ENCODE data around the gene FOXL2NB.

DNA sequence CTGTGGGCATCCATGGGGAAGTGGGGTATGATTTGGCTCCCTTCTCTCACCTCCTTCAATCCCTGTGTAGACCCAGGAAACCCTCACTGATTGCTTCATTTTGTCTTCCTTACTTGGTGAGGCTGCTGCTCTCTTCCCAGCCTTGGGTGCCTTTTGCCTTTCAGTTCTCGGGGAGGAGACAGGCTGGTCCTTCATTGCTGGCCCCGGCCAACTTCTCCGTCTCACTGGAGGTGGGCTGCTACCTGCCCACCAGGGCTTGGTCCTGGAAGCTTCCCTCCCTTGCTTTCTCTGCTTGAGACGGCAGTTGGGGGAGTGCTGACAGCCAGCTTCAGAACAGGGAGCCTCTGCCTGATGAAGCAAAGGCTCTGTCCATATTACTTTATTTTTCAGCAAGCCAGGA, 4.7 kb upstream of the FOXL2NB start:
- TF ChIP-seq, protein P1, sequence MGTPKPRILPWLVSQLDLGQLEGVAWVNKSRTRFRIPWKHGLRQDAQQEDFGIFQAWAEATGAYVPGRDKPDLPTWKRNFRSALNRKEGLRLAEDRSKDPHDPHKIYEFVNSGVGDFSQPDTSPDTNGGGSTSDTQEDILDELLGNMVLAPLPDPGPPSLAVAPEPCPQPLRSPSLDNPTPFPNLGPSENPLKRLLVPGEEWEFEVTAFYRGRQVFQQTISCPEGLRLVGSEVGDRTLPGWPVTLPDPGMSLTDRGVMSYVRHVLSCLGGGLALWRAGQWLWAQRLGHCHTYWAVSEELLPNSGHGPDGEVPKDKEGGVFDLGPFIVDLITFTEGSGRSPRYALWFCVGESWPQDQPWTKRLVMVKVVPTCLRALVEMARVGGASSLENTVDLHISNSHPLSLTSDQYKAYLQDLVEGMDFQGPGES (IDR thresholded peaks at IDR 0.05): no peak
- TF ChIP-seq TCF12 (IDR thresholded peaks at IDR 0.05; ENCODE audit: low read depth, low read length) (no peak), RCOR1 (conservative IDR thresholded peaks at IDR 0.05; ENCODE audit: low read depth, low read length) (no peak), SMC3 (IDR thresholded peaks at IDR 0.05; ENCODE audit: borderline replicate concordance, low read length) (no peak), RELA (IDR thresholded peaks at IDR 0.05; ENCODE audit: borderline replicate concordance, partially characterized antibody) (no peak), POLR2AphosphoS2 (IDR thresholded peaks at IDR 0.05; ENCODE audit: low read depth, low read length) (no peak), SP1 (IDR thresholded peaks at IDR 0.05; ENCODE audit: low read depth, low read length) (no peak), CHD1 (IDR thresholded peaks at IDR 0.05; ENCODE audit: low read depth, low read length) (no peak), TAF1 (IDR thresholded peaks at IDR 0.05; ENCODE audit: borderline replicate concordance, low read depth, low read length) (no peak)
- TF ChIP-seq, protein P2, sequence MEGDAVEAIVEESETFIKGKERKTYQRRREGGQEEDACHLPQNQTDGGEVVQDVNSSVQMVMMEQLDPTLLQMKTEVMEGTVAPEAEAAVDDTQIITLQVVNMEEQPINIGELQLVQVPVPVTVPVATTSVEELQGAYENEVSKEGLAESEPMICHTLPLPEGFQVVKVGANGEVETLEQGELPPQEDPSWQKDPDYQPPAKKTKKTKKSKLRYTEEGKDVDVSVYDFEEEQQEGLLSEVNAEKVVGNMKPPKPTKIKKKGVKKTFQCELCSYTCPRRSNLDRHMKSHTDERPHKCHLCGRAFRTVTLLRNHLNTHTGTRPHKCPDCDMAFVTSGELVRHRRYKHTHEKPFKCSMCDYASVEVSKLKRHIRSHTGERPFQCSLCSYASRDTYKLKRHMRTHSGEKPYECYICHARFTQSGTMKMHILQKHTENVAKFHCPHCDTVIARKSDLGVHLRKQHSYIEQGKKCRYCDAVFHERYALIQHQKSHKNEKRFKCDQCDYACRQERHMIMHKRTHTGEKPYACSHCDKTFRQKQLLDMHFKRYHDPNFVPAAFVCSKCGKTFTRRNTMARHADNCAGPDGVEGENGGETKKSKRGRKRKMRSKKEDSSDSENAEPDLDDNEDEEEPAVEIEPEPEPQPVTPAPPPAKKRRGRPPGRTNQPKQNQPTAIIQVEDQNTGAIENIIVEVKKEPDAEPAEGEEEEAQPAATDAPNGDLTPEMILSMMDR (IDR thresholded peaks at IDR 0.05 in 2 of 3, conservative IDR thresholded peaks at IDR 0.05 in 1 of 3; ENCODE audit: control insufficient read depth in 2 of 3, extremely low read depth in 1 of 3, insufficient read depth in 1 of 3, low read depth in 3 of 3, low read length in 3 of 3): no peak
